A549 (cell line): Measurements from ENCODE around the gene GPR160. TPM values are rescaled to one million over a fixed set of nuclear protein-coding genes. Genes with fewer than 3 reads are reported as not detected.

ENCODE experiments used
- ATAC-seq, 2 experiments: fragments of 200-7000 bp in 1 of 2; fragments of >200 bp in 1 of 2; cut with Nextera tagmentation in 1 of 2; cut with Tn5 transposase in 1 of 2; 3 replicates each; pipeline versions ENCODE4 v1.8.0 to v1.9.1; 2018 to 2020; ENCODE audit warnings: mild to moderate bottlenecking in 1 of 2, moderate library complexity in 1 of 2
- CTCF ChIA-PET: fragments of 300-600 bp; sonication (Branson Sonifier 250); formaldehyde crosslinking; extraction: SDS; loops from one replicate; lab custom pipeline; 2021; ENCODE audit warnings: antibody characterized with exemption, inconsistent platforms; lab: Yijun Ruan, JAX
- POLR2A ChIA-PET: fragments of 350-600 bp; formaldehyde crosslinking; extraction: SDS; loops from one replicate; lab custom pipeline; 2021; ENCODE audit warnings: antibody characterized with exemption, inconsistent platforms; lab: Yijun Ruan, JAX
- DNase-seq, 2 experiments: peaks; one replicate each; pipeline versions ENCODE4 v3.0.0 to v3.0.0-alpha.2; 2011 to 2016; ENCODE audit warnings: low read depth in 1 of 2, low spot score in 1 of 2
- FAIRE-seq: peaks from 2 replicates; lab custom pipeline; 2011; peaks lifted over from hg19 to GRCh38; lab: Jason Lieb, UNC
- H3K27ac ChIP-seq, 2 experiments: fragments of >200 bp; sonication (Bioruptor Twin); formaldehyde crosslinking; 3 replicates each; pipeline ENCODE4 v1.5.1; 2016 to 2017
- H3K4me1 ChIP-seq: fragments of >200 bp; sonication (Bioruptor Twin); formaldehyde crosslinking; 3 replicates; pipeline ENCODE4 v1.6.1; 2016
- H3K4me2 ChIP-seq: fragments of >200 bp; sonication (Bioruptor Twin); formaldehyde crosslinking; 3 replicates; pipeline ENCODE4 v1.6.1; 2016
- H3K4me3 ChIP-seq: fragments of >200 bp; sonication (Bioruptor Twin); formaldehyde crosslinking; 3 replicates; pipeline ENCODE4 v1.5.1; 2016
- H3K9me3 ChIP-seq: fragments of >200 bp; sonication (Bioruptor Twin); formaldehyde crosslinking; 3 replicates; pipeline ENCODE4 v1.6.1; 2016
- ATOH8 ChIP-seq: fragments of 250-450 bp; sonication (Bioruptor Pico); IDR thresholded peaks from 2 replicates; pipeline ENCODE4 v1.5.0; 2020; ENCODE audit warnings: low read depth, mild to moderate bottlenecking, moderate library complexity
- CHD4 ChIP-seq: fragments of 200-600 bp; sonication (generic); IDR thresholded peaks from 2 replicates; pipeline ENCODE4 v1.6.1; 2016; ENCODE audit warnings: antibody characterized with exemption, mild to moderate bottlenecking, borderline replicate concordance
- EHF ChIP-seq: fragments of 250-450 bp; sonication (Bioruptor Pico); IDR thresholded peaks from 2 replicates; pipeline ENCODE4 v1.5.0; 2020; ENCODE audit warnings: mild to moderate bottlenecking
- FOSB ChIP-seq: fragments of 250-450 bp; sonication (Bioruptor Pico); IDR thresholded peaks from 2 replicates; pipeline ENCODE4 v1.5.0; 2020; ENCODE audit warnings: mild to moderate bottlenecking, moderate library complexity
- FOSL2 ChIP-seq, 2 experiments: fragments of 450-650 bp in 1 of 2; fragments of >200 bp in 1 of 2; sonication (Bioruptor Twin) in 1 of 2; formaldehyde crosslinking; IDR thresholded peaks; 2 replicates each; pipeline versions ENCODE4 v1.5.0 to v1.6.1; 2016 to 2020; ENCODE audit warnings: mild to moderate bottlenecking in 1 of 2, moderate library complexity in 1 of 2
- KDM5A ChIP-seq: fragments of 200-600 bp; sonication (generic); IDR thresholded peaks from 2 replicates; pipeline ENCODE4 v1.6.1; 2016; ENCODE audit warnings: antibody characterized with exemption, mild to moderate bottlenecking
- MAFK ChIP-seq: fragments of 450-650 bp; IDR thresholded peaks from 2 replicates; pipeline ENCODE4 v1.6.1; 2014; ENCODE audit not compliant: partially characterized antibody
- NPAS2 ChIP-seq: fragments of 250-450 bp; sonication (Bioruptor Pico); IDR thresholded peaks from 2 replicates; pipeline ENCODE4 v1.8.0; 2022; ENCODE audit warnings: mild to moderate bottlenecking, moderate library complexity, borderline replicate concordance
- PHF8 ChIP-seq: fragments of 200-600 bp; sonication (generic); IDR thresholded peaks from 2 replicates; pipeline ENCODE4 v1.6.1; 2016; ENCODE audit warnings: low read depth, mild to moderate bottlenecking, antibody characterized with exemption, moderate library complexity, borderline replicate concordance
- POLR2A ChIP-seq: IDR thresholded peaks from 2 replicates; pipeline ENCODE4 v1.6.1; 2012; ENCODE audit warnings: mild to moderate bottlenecking, low read length
- RCOR1 ChIP-seq: fragments of 150-350 bp; IDR thresholded peaks from 2 replicates; pipeline ENCODE4 v1.6.1; 2014; ENCODE audit warnings: antibody characterized with exemption, low read length, low read depth
- RFX5 ChIP-seq: fragments of 450-650 bp; IDR thresholded peaks from 2 replicates; pipeline ENCODE4 v1.7.1; 2014; ENCODE audit warnings: antibody characterized with exemption, mild to moderate bottlenecking, moderate library complexity
- RNF2 ChIP-seq: fragments of 200-600 bp; sonication (generic); IDR thresholded peaks from 2 replicates; pipeline ENCODE4 v1.6.1; 2016; ENCODE audit warnings: low read depth, mild to moderate bottlenecking, antibody characterized with exemption, moderate library complexity, borderline replicate concordance
- SMC3 ChIP-seq: fragments of >200 bp; sonication (Bioruptor Twin); formaldehyde crosslinking; IDR thresholded peaks from 3 replicates; pipeline ENCODE4 v1.6.1; 2018; ENCODE audit warnings: inconsistent platforms
- ZC3H11A ChIP-seq: fragments of 450-650 bp; IDR thresholded peaks from 2 replicates; pipeline ENCODE4 v1.6.1; 2014; ENCODE audit warnings: antibody characterized with exemption, mild to moderate bottlenecking
- ZNF302 ChIP-seq: fragments of 250-450 bp; sonication (Bioruptor Pico); IDR thresholded peaks from 2 replicates; pipeline ENCODE4 v1.9.0; 2021; ENCODE audit warnings: inconsistent platforms, mild to moderate bottlenecking, moderate library complexity
- ZSCAN20 ChIP-seq: fragments of 250-450 bp; sonication (Bioruptor Pico); IDR thresholded peaks from 2 replicates; pipeline ENCODE4 v1.8.0; 2022; ENCODE audit warnings: mild to moderate bottlenecking, moderate library complexity
- WGBS: methylation state at CpG from one replicate; pipeline ENCODE4 v1.1.6; 2017; ENCODE audit errors: missing lambda C conversion rate; 5-methylcytosine and 5-hydroxymethylcytosine counted together
- polyA plus RNA-seq, 4 experiments: library from polyadenylated mRNA; depleted of rRNA in 3 of 4; stranded (reverse); fragments of >200 nt; fragmentation: RNase III in 1 of 4; extraction: RNeasy Plus Mini Kit Qiagen cat#74134 plus additional on column Dnase treatment in 1 of 4; gene quantifications; 2 replicates in 3 of 4; 3 replicates in 1 of 4; pipeline ENCODE4 v1.2.3, GENCODE V29; 2011 to 2017
- TF ChIP-seq, protein P1 (sequence below): fragments of >200 bp; sonication (Bioruptor Twin); formaldehyde crosslinking; IDR thresholded peaks from 3 replicates; pipeline ENCODE4 v1.6.1; 2016
- TF ChIP-seq, protein P2 (sequence below): fragments of 450-650 bp; IDR thresholded peaks from 2 replicates; pipeline ENCODE4 v1.6.1; 2014; ENCODE audit warnings: antibody characterized with exemption

Gene GPR160
- polyA plus RNA-seq, 2 of the 4 experiments (the other 2 are of a cell fraction), result 2.0 to 6.3 TPM

DNA sequence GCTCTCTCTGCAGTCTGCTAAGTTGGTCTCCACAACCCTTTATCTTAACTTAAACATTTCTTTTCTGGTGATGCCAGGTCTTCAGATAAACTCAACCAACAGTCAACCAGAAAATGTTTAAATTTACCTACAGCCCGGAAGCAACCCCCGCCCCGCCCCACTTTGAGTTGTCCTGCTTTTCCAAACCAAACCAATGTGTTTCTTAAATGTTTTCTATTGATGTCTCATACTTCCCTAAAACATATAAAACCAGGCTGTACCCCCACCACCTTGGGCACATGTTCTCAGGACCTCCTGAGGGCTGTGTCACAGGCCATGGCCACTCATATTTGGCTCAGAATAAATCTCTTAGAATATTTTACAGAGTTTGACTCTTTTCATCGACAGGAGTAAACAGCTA is 13.2 kb upstream of the GPR160 start:
- no peak overlapping the region for H3K4me3 ChIP-seq
- FAIRE-seq (no peak), ATAC-seq (no peak), DNase-seq (no peak)
- WGBS, result 74% methylated on average over 4 of the region's 4 CpGs
- H3K27ac ChIP-seq, result no peak overlapping the region
- H3K9me3 ChIP-seq, result no peaks in the 10 kb centered on the region
- H3K4me1 ChIP-seq, result no peaks in the 10 kb centered on the region
- no peak overlapping the region for H3K4me2 ChIP-seq
- ChIA-PET POLR2A (no interaction called here), CTCF (interaction anchor here (1.0 kb wide), 1 partner anchor 13 kb away, joined by 3 read pairs; the partner anchor contains the start of gene GPR160)
- TF ChIP-seq NPAS2 (CRISPR knock-in tag), result no peak
- TF ChIP-seq POLR2A, result no peak
- TF ChIP-seq RFX5, result no peak
- TF ChIP-seq KDM5A, result no peak
- TF ChIP-seq ZNF302 (CRISPR knock-in tag), result no peak
- no peak for TF ChIP-seq EHF (CRISPR knock-in tag)
- TF ChIP-seq FOSL2 (IDR thresholded peaks at IDR 0.05), result no peak
- no peak for TF ChIP-seq FOSL2 (CRISPR knock-in tag; IDR thresholded peaks at IDR 0.05)
- no peak for TF ChIP-seq MAFK
- TF ChIP-seq ZSCAN20 (CRISPR knock-in tag), result no peak
- TF ChIP-seq PHF8, result no peak
- TF ChIP-seq, protein P1, sequence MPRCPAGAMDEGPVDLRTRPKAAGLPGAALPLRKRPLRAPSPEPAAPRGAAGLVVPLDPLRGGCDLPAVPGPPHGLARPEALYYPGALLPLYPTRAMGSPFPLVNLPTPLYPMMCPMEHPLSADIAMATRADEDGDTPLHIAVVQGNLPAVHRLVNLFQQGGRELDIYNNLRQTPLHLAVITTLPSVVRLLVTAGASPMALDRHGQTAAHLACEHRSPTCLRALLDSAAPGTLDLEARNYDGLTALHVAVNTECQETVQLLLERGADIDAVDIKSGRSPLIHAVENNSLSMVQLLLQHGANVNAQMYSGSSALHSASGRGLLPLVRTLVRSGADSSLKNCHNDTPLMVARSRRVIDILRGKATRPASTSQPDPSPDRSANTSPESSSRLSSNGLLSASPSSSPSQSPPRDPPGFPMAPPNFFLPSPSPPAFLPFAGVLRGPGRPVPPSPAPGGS, result no peak
- no peak for TF ChIP-seq FOSB (CRISPR knock-in tag)
- no peak for TF ChIP-seq CHD4
- no peak for TF ChIP-seq ZC3H11A

- ChIA-PET CTCF (interaction anchor here (0.6 kb wide), 1 partner anchor 26 kb away, joined by 4 read pairs; no protein-coding TSS in a partner anchor), POLR2A (no interaction called here)
- H3K4me2 ChIP-seq, result no peak overlapping the region
- no peak for TF ChIP-seq SMC3
- no peak for TF ChIP-seq RCOR1
- TF ChIP-seq ZNF302 (CRISPR knock-in tag), result no peak
- 17% methylated on average over 4 of the region's 4 CpGs for WGBS
- DNase-seq (no peak), FAIRE-seq (no peak), ATAC-seq (no peak)
- H3K9me3 ChIP-seq, result no peaks in the 10 kb centered on the region
- H3K4me1 ChIP-seq, result no peaks in the 10 kb centered on the region
- no peak overlapping the region for H3K4me3 ChIP-seq
- H3K27ac ChIP-seq, result no peak overlapping the region
Measured at GRCh38 chr3:170027233-170028102, 10.3 kb upstream of the GPR160 start.

- Histone ChIP-seq H3K4me2 (no peak overlapping the region), H3K4me3 (no peak overlapping the region), H3K4me1 (peaks cover under 1% of the 10 kb centered on the region; the same call in 1 of the 3 replicates), H3K9me3 (no peaks in the 10 kb centered on the region), H3K27ac (no peak overlapping the region)
- ChIA-PET CTCF (interaction anchor here (0.6 to 1.8 kb wide), 4 partner anchors 11 to 1438 kb away, joined by 3 to 5 read pairs (median 4); no protein-coding TSS in a partner anchor), POLR2A (no interaction called here)
- no peak for ATAC-seq
- no peak for TF ChIP-seq RNF2
- TF ChIP-seq, protein P2, sequence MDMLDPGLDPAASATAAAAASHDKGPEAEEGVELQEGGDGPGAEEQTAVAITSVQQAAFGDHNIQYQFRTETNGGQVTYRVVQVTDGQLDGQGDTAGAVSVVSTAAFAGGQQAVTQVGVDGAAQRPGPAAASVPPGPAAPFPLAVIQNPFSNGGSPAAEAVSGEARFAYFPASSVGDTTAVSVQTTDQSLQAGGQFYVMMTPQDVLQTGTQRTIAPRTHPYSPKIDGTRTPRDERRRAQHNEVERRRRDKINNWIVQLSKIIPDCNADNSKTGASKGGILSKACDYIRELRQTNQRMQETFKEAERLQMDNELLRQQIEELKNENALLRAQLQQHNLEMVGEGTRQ, result peak; percentile 77
- no peak for TF ChIP-seq RCOR1
- TF ChIP-seq NPAS2 (CRISPR knock-in tag), result no peak
- TF ChIP-seq ATOH8, result no peak
- no peak for FAIRE-seq
- DNase-seq, result peak in 1 of 2 experiments; percentile 9
- WGBS, result 63% methylated on average over 8 of the region's 8 CpGs
Measured at GRCh38 chr3:170033489-170033888, 4.3 kb upstream of the GPR160 start.
